HG03521 (cell line): ENCODE data around the gene TRPT1.

Source experiments
- ATAC-seq: cut with Tn5 transposase; IDR thresholded peaks from one replicate; pipeline ENCODE4 v1.9.1; 2021; ENCODE audit warnings: mild to moderate bottlenecking, moderate library complexity; ENCODE audit not compliant: unreplicated experiment

TRPT1 gene

GRCh38 chr11:64245797-64246620 lies 20.0 kb upstream of the TRPT1 start:
- no peak for ATAC-seq

GRCh38 chr11:64245401-64245796 lies 19.4 kb upstream of the TRPT1 start:
- no peak for ATAC-seq

GRCh38 chr11:64244966-64245365 lies 19.0 kb upstream of the TRPT1 start:
- no peak for ATAC-seq

GRCh38 chr11:64244107-64244506 lies 18.1 kb upstream of the TRPT1 start:
- no peak for ATAC-seq

GRCh38 chr11:64243236-64243854 lies 17.4 kb upstream of the TRPT1 start:
- ATAC-seq = no peak

- ATAC-seq = peak; percentile 5
Measured at GRCh38 chr11:64241491-64242374, 15.7 kb upstream of the TRPT1 start.

GRCh38 chr11:64241241-64241490 lies 15.2 kb upstream of the TRPT1 start:
- ATAC-seq = peak; percentile 67

GRCh38 chr11:64240435-64241240 lies 14.7 kb upstream of the TRPT1 start, which contains the start of gene FKBP2:
Gene FKBP2 (plus strand): TSS chr11:64241095. CDS start chr11:64242388, 1,293 bp downstream.
- peak; percentile 44 for ATAC-seq

- no peak for ATAC-seq
Measured at GRCh38 chr11:64239662-64240434, 13.9 kb upstream of the TRPT1 start.

- no peak for ATAC-seq
Measured at GRCh38 chr11:64238999-64239398, 13.0 kb upstream of the TRPT1 start.

GRCh38 chr11:64238076-64238475 lies 12.1 kb upstream of the TRPT1 start:
- ATAC-seq = no peak

- no peak for ATAC-seq
Measured at GRCh38 chr11:64237484-64237951, 11.5 kb upstream of the TRPT1 start.

GRCh38 chr11:64235437-64236161 lies 9.6 kb upstream of the TRPT1 start:
- no peak for ATAC-seq

GRCh38 chr11:64234647-64235379 lies 8.8 kb upstream of the TRPT1 start:
- peak; percentile 12 for ATAC-seq

- ATAC-seq = peak; percentile 39
Measured at GRCh38 chr11:64233913-64234586, 8.1 kb upstream of the TRPT1 start, which contains the start of gene VEGFB. Gene VEGFB (plus strand): TSS chr11:64234584. CDS start chr11:64234834, 250 bp downstream.

GRCh38 chr11:64232967-64233315 lies 7.0 kb upstream of the TRPT1 start:
- ATAC-seq = no peak

GRCh38 chr11:64232182-64232966 lies 6.4 kb upstream of the TRPT1 start:
- ATAC-seq = no peak
